Measurements from ENCODE around the gene PRRT1B. TPM values are rescaled to one million over a fixed set of nuclear protein-coding genes. Genes with fewer than 3 reads are reported as not detected.

PRRT1B gene
- total RNA-seq, 1 donor from 2014 or later: not detected

GRCh38 chr9:131585375-131585774, 40.1 kb downstream of the PRRT1B start:
- Histone ChIP-seq H3K9me3 (ENCODE audit: control insufficient read depth in 3 of 3, low read length in 3 of 3) (no peaks in the 10 kb centered on the region), H3K4me1 (ENCODE audit: control insufficient read depth in 3 of 3, insufficient read depth in 3 of 3, low read length in 3 of 3) (peaks cover 0 to 6% (median 0%) of the 10 kb centered on the region in 3 donors), H3K4me3 (ENCODE audit: low read length in 3 of 3) (no peak overlapping the region), H3K27ac (ENCODE audit: low read depth, low read length) (no peak overlapping the region), H3K27me3 (ENCODE audit: control insufficient read depth in 3 of 3, insufficient read depth in 3 of 3, low read length in 3 of 3) (no peaks in the 10 kb centered on the region), H3K9ac (ENCODE audit: low read depth in 1 of 3, low read length in 3 of 3) (no peak overlapping the region), H3K36me3 (ENCODE audit: control insufficient read depth in 3 of 3, insufficient read depth in 3 of 3, low read length in 3 of 3) (peaks cover 72 to 73% (median 72%) of the 10 kb centered on the region in 3 donors)

- Histone ChIP-seq H3K27ac (ENCODE audit: low read depth, low read length) (no peak overlapping the region), H3K36me3 (ENCODE audit: control insufficient read depth in 3 of 3, insufficient read depth in 3 of 3, low read length in 3 of 3) (peaks cover 64 to 75% (median 73%) of the 10 kb centered on the region in 3 donors), H3K4me1 (ENCODE audit: control insufficient read depth in 3 of 3, insufficient read depth in 3 of 3, low read length in 3 of 3) (peaks cover 0 to 17% (median 9%) of the 10 kb centered on the region in 3 donors), H3K9ac (ENCODE audit: low read depth in 1 of 3, low read length in 3 of 3) (no peak overlapping the region), H3K27me3 (ENCODE audit: control insufficient read depth in 3 of 3, insufficient read depth in 3 of 3, low read length in 3 of 3) (no peaks in the 10 kb centered on the region), H3K9me3 (ENCODE audit: control insufficient read depth in 3 of 3, low read length in 3 of 3) (no peaks in the 10 kb centered on the region), H3K4me3 (ENCODE audit: low read length in 3 of 3) (no peak overlapping the region)
Measured at GRCh38 chr9:131587331-131587730, 42.0 kb downstream of the PRRT1B start.

GRCh38 chr9:131587906-131588305, 42.6 kb downstream of the PRRT1B start:
- peaks cover 58 to 71% (median 67%) of the 10 kb centered on the region in 3 donors for H3K36me3 ChIP-seq (ENCODE audit: control insufficient read depth in 3 of 3, insufficient read depth in 3 of 3, low read length in 3 of 3)
- H3K4me1 ChIP-seq (ENCODE audit: control insufficient read depth in 3 of 3, insufficient read depth in 3 of 3, low read length in 3 of 3): peaks cover 0 to 18% (median 9%) of the 10 kb centered on the region in 3 donors
- H3K27ac ChIP-seq (ENCODE audit: low read depth, low read length): no peak overlapping the region

GRCh38 chr9:131588396-131588795, 43.1 kb downstream of the PRRT1B start:
- Histone ChIP-seq H3K27ac (ENCODE audit: low read depth, low read length) (no peak overlapping the region), H3K9me3 (ENCODE audit: control insufficient read depth in 3 of 3, low read length in 3 of 3) (no peaks in the 10 kb centered on the region), H3K27me3 (ENCODE audit: control insufficient read depth in 3 of 3, insufficient read depth in 3 of 3, low read length in 3 of 3) (no peaks in the 10 kb centered on the region), H3K9ac (ENCODE audit: low read depth in 1 of 3, low read length in 3 of 3) (no peak overlapping the region), H3K4me3 (ENCODE audit: low read length in 3 of 3) (no peak overlapping the region), H3K36me3 (ENCODE audit: control insufficient read depth in 3 of 3, insufficient read depth in 3 of 3, low read length in 3 of 3) (peaks cover 54 to 68% (median 66%) of the 10 kb centered on the region in 3 donors), H3K4me1 (ENCODE audit: control insufficient read depth in 3 of 3, insufficient read depth in 3 of 3, low read length in 3 of 3) (peaks cover 0 to 23% (median 9%) of the 10 kb centered on the region in 3 donors)

More at GRCh38 chr9:131587906-131588305, 42.6 kb downstream of the PRRT1B start:
- Histone ChIP-seq H3K9ac (ENCODE audit: low read depth in 1 of 3, low read length in 3 of 3) (no peak overlapping the region), H3K9me3 (ENCODE audit: control insufficient read depth in 3 of 3, low read length in 3 of 3) (no peaks in the 10 kb centered on the region), H3K27me3 (ENCODE audit: control insufficient read depth in 3 of 3, insufficient read depth in 3 of 3, low read length in 3 of 3) (no peaks in the 10 kb centered on the region), H3K4me3 (ENCODE audit: low read length in 3 of 3) (no peak overlapping the region)

GRCh38 chr9:131589124-131589711, 43.9 kb downstream of the PRRT1B start:
- H3K9ac ChIP-seq (ENCODE audit: low read depth in 1 of 3, low read length in 3 of 3): no peak overlapping the region
- H3K9me3 ChIP-seq (ENCODE audit: control insufficient read depth in 3 of 3, low read length in 3 of 3): no peaks in the 10 kb centered on the region
- no peak overlapping the region for H3K4me3 ChIP-seq (ENCODE audit: low read length in 3 of 3)
- H3K27ac ChIP-seq (ENCODE audit: low read depth, low read length): no peak overlapping the region
- peaks cover 46 to 69% (median 62%) of the 10 kb centered on the region in 3 donors for H3K36me3 ChIP-seq (ENCODE audit: control insufficient read depth in 3 of 3, insufficient read depth in 3 of 3, low read length in 3 of 3)
- peaks cover 0 to 31% (median 14%) of the 10 kb centered on the region in 3 donors for H3K4me1 ChIP-seq (ENCODE audit: control insufficient read depth in 3 of 3, insufficient read depth in 3 of 3, low read length in 3 of 3)
- no peaks in the 10 kb centered on the region for H3K27me3 ChIP-seq (ENCODE audit: control insufficient read depth in 3 of 3, insufficient read depth in 3 of 3, low read length in 3 of 3)

- peaks cover 2 to 39% (median 22%) of the 10 kb centered on the region in 3 donors for H3K4me1 ChIP-seq (ENCODE audit: control insufficient read depth in 3 of 3, insufficient read depth in 3 of 3, low read length in 3 of 3)
- no peaks in the 10 kb centered on the region for H3K9me3 ChIP-seq (ENCODE audit: control insufficient read depth in 3 of 3, low read length in 3 of 3)
- H3K27me3 ChIP-seq (ENCODE audit: control insufficient read depth in 3 of 3, insufficient read depth in 3 of 3, low read length in 3 of 3): no peaks in the 10 kb centered on the region
- H3K4me3 ChIP-seq (ENCODE audit: low read length in 3 of 3): no peak overlapping the region
- H3K9ac ChIP-seq (ENCODE audit: low read depth in 1 of 3, low read length in 3 of 3): no peak overlapping the region
- no peak overlapping the region for H3K27ac ChIP-seq (ENCODE audit: low read depth, low read length)
- H3K36me3 ChIP-seq (ENCODE audit: control insufficient read depth in 3 of 3, insufficient read depth in 3 of 3, low read length in 3 of 3): peaks cover 43 to 70% (median 58%) of the 10 kb centered on the region in 3 donors
Measured at GRCh38 chr9:131589993-131590392, 44.7 kb downstream of the PRRT1B start.

GRCh38 chr9:131590449-131590848, 45.1 kb downstream of the PRRT1B start:
- Histone ChIP-seq H3K9ac (ENCODE audit: low read depth in 1 of 3, low read length in 3 of 3) (peak overlapping the region in 1 of 3 donors; percentile 54), H3K27ac (ENCODE audit: low read depth, low read length) (no peak overlapping the region)

GRCh38 chr9:131590907-131591844, 45.9 kb downstream of the PRRT1B start:
- Histone ChIP-seq H3K4me3 (ENCODE audit: low read length in 3 of 3) (no peak overlapping the region), H3K36me3 (ENCODE audit: control insufficient read depth in 3 of 3, insufficient read depth in 3 of 3, low read length in 3 of 3) (peaks cover 48 to 77% (median 61%) of the 10 kb centered on the region in 3 donors), H3K9me3 (ENCODE audit: control insufficient read depth in 3 of 3, low read length in 3 of 3) (no peaks in the 10 kb centered on the region), H3K4me1 (ENCODE audit: control insufficient read depth in 3 of 3, insufficient read depth in 3 of 3, low read length in 3 of 3) (peaks cover 2 to 40% (median 23%) of the 10 kb centered on the region in 3 donors), H3K27me3 (ENCODE audit: control insufficient read depth in 3 of 3, insufficient read depth in 3 of 3, low read length in 3 of 3) (no peaks in the 10 kb centered on the region), H3K27ac (ENCODE audit: low read depth, low read length) (peak overlapping the region; percentile 33), H3K9ac (ENCODE audit: low read depth in 1 of 3, low read length in 3 of 3) (peak overlapping the region; percentile 5 to 54 (median 8))

More at GRCh38 chr9:131590449-131590848, 45.1 kb downstream of the PRRT1B start:
- H3K9me3 ChIP-seq (ENCODE audit: control insufficient read depth in 3 of 3, low read length in 3 of 3): no peaks in the 10 kb centered on the region
- no peaks in the 10 kb centered on the region for H3K27me3 ChIP-seq (ENCODE audit: control insufficient read depth in 3 of 3, insufficient read depth in 3 of 3, low read length in 3 of 3)
- no peak overlapping the region for H3K4me3 ChIP-seq (ENCODE audit: low read length in 3 of 3)
- peaks cover 2 to 40% (median 23%) of the 10 kb centered on the region in 3 donors for H3K4me1 ChIP-seq (ENCODE audit: control insufficient read depth in 3 of 3, insufficient read depth in 3 of 3, low read length in 3 of 3)
- peaks cover 42 to 70% (median 56%) of the 10 kb centered on the region in 3 donors for H3K36me3 ChIP-seq (ENCODE audit: control insufficient read depth in 3 of 3, insufficient read depth in 3 of 3, low read length in 3 of 3)

GRCh38 chr9:131591845-131592208, 46.5 kb downstream of the PRRT1B start:
- Histone ChIP-seq H3K27ac (ENCODE audit: low read depth, low read length) (peak overlapping the region; percentile 33), H3K4me1 (ENCODE audit: control insufficient read depth in 3 of 3, insufficient read depth in 3 of 3, low read length in 3 of 3) (peaks cover 2 to 40% (median 23%) of the 10 kb centered on the region in 3 donors), H3K9me3 (ENCODE audit: control insufficient read depth in 3 of 3, low read length in 3 of 3) (no peaks in the 10 kb centered on the region), H3K9ac (ENCODE audit: low read depth in 1 of 3, low read length in 3 of 3) (peak overlapping the region in 1 of 3 donors; percentile 5), H3K4me3 (ENCODE audit: low read length in 3 of 3) (no peak overlapping the region), H3K36me3 (ENCODE audit: control insufficient read depth in 3 of 3, insufficient read depth in 3 of 3, low read length in 3 of 3) (peaks cover 54 to 83% (median 67%) of the 10 kb centered on the region in 3 donors), H3K27me3 (ENCODE audit: control insufficient read depth in 3 of 3, insufficient read depth in 3 of 3, low read length in 3 of 3) (no peaks in the 10 kb centered on the region)

Measured in skeletal muscle tissue (tissue), 4 donors.